ENCODE measurements around the gene MLPH.

Gene MLPH

GRCh38 chr2:237491515-237492118 lies 4.6 kb downstream of the MLPH start:
- TF ChIP-seq YY1 (IDR thresholded peaks at IDR 0.05; ENCODE audit: low read depth) (no peak), TCF12 (IDR thresholded peaks at IDR 0.05; ENCODE audit: low read depth) (no peak), EGR1 (IDR thresholded peaks at IDR 0.05) (no peak)

GRCh38 chr2:237492137-237492890 lies 5.3 kb downstream of the MLPH start:
- no peak for TF ChIP-seq RAD21 (IDR thresholded peaks at IDR 0.05; ENCODE audit: low read depth)
- no peak for TF ChIP-seq TCF12 (IDR thresholded peaks at IDR 0.05; ENCODE audit: low read depth)
- TF ChIP-seq USF1 (IDR thresholded peaks at IDR 0.05): no peak
- no peak for TF ChIP-seq EP300 (IDR thresholded peaks at IDR 0.05; ENCODE audit: borderline replicate concordance)
- no peak for TF ChIP-seq ZBTB7A (IDR thresholded peaks at IDR 0.05; ENCODE audit: low read depth)

GRCh38 chr2:237494066-237494465 lies 7.0 kb downstream of the MLPH start:
- TF ChIP-seq CEBPB (IDR thresholded peaks at IDR 0.05) (no peak), MAX (IDR thresholded peaks at IDR 0.05) (no peak), TCF12 (IDR thresholded peaks at IDR 0.05; ENCODE audit: low read depth) (no peak), FOXM1 (IDR thresholded peaks at IDR 0.05; ENCODE audit: borderline replicate concordance, low read depth) (no peak), EP300 (IDR thresholded peaks at IDR 0.05; ENCODE audit: borderline replicate concordance) (no peak)

GRCh38 chr2:237495521-237496117 lies 8.6 kb downstream of the MLPH start:
- no peak for TF ChIP-seq TCF12 (IDR thresholded peaks at IDR 0.05; ENCODE audit: low read depth)
- no peak for TF ChIP-seq FOXM1 (IDR thresholded peaks at IDR 0.05; ENCODE audit: borderline replicate concordance, low read depth)
- TF ChIP-seq USF1 (IDR thresholded peaks at IDR 0.05): no peak
- TF ChIP-seq CREB1 (IDR thresholded peaks at IDR 0.05; ENCODE audit: low read depth): no peak
- TF ChIP-seq ZBTB7A (IDR thresholded peaks at IDR 0.05; ENCODE audit: low read depth): no peak
- no peak for TF ChIP-seq YY1 (IDR thresholded peaks at IDR 0.05; ENCODE audit: low read depth)
- no peak for TF ChIP-seq MAX (IDR thresholded peaks at IDR 0.05)
- no peak for TF ChIP-seq REST (IDR thresholded peaks at IDR 0.05; ENCODE audit: low read depth)
- no peak for TF ChIP-seq EGR1 (IDR thresholded peaks at IDR 0.05)
- no peak for TF ChIP-seq NFIC (IDR thresholded peaks at IDR 0.05)
- TF ChIP-seq CEBPB (IDR thresholded peaks at IDR 0.05): no peak
- no peak for TF ChIP-seq EP300 (IDR thresholded peaks at IDR 0.05; ENCODE audit: borderline replicate concordance)
- no peak for TF ChIP-seq TEAD4 (IDR thresholded peaks at IDR 0.05)

GRCh38 chr2:237496428-237496827 lies 9.4 kb downstream of the MLPH start:
- TF ChIP-seq REST (IDR thresholded peaks at IDR 0.05; ENCODE audit: low read depth): no peak
- no peak for TF ChIP-seq TEAD4 (IDR thresholded peaks at IDR 0.05)

GRCh38 chr2:237497009-237497837 lies 10.2 kb downstream of the MLPH start:
- TF ChIP-seq CREB1 (IDR thresholded peaks at IDR 0.05; ENCODE audit: low read depth) (no peak), CEBPB (IDR thresholded peaks at IDR 0.05) (no peak), EP300 (IDR thresholded peaks at IDR 0.05; ENCODE audit: borderline replicate concordance) (no peak), REST (IDR thresholded peaks at IDR 0.05; ENCODE audit: low read depth) (no peak), TEAD4 (IDR thresholded peaks at IDR 0.05) (no peak), TAF1 (IDR thresholded peaks at IDR 0.05; ENCODE audit: low read depth) (no peak), RAD21 (IDR thresholded peaks at IDR 0.05; ENCODE audit: low read depth) (no peak), FOXM1 (IDR thresholded peaks at IDR 0.05; ENCODE audit: borderline replicate concordance, low read depth) (no peak), YY1 (IDR thresholded peaks at IDR 0.05; ENCODE audit: low read depth) (no peak), TCF12 (IDR thresholded peaks at IDR 0.05; ENCODE audit: low read depth) (no peak), MAX (IDR thresholded peaks at IDR 0.05) (no peak)
